Measurements from ENCODE around the gene RHPN2. TPM values are rescaled to one million over a fixed set of nuclear protein-coding genes. Genes with fewer than 3 reads are reported as not detected.

Gene RHPN2
- total and polyA plus RNA-seq, 2 of the 8 experiments (the other 6 are each of a cell fraction or from before 2014, with no cell fraction given), result 22.8 to 31.1 TPM

GRCh38 chr19:33047422-33047821 lies 17.3 kb downstream of the RHPN2 start (continued):
- TF ChIP-seq CHD7 (IDR thresholded peaks at IDR 0.05; ENCODE audit: insufficient replicate concordance, low read length) (no peak), GTF2F1 (IDR thresholded peaks at IDR 0.05; ENCODE audit: borderline replicate concordance, low read depth, low read length) (no peak), CBX8 (IDR thresholded peaks at IDR 0.05; ENCODE audit: borderline replicate concordance, low read depth, low read length) (no peak), JUND (IDR thresholded peaks at IDR 0.05; ENCODE audit: low read length) (no peak), BRCA1 (IDR thresholded peaks at IDR 0.05; ENCODE audit: low read depth, low read length) (no peak), HDAC2 (IDR thresholded peaks at IDR 0.05; ENCODE audit: borderline replicate concordance in 1 of 2, low read depth in 2 of 2, low read length in 2 of 2) (no peak), CBX5 (IDR thresholded peaks at IDR 0.05; ENCODE audit: low read depth, low read length) (no peak), E2F6 (IDR thresholded peaks at IDR 0.05) (no peak), SP1 (IDR thresholded peaks at IDR 0.05; ENCODE audit: low read depth, low read length) (no peak)
